GM18909 (cell line): ENCODE data around the gene RNFT2.
A peak's percentile ranks its signal among the peaks of the same experiment; 100 is the strongest.

Experiments
- ATAC-seq: cut with Tn5 transposase; IDR thresholded peaks from one replicate; pipeline ENCODE4 v1.9.1; 2021; ENCODE audit warnings: mild to moderate bottlenecking; ENCODE audit not compliant: unreplicated experiment, poor library complexity

The RNFT2 gene, protein sequence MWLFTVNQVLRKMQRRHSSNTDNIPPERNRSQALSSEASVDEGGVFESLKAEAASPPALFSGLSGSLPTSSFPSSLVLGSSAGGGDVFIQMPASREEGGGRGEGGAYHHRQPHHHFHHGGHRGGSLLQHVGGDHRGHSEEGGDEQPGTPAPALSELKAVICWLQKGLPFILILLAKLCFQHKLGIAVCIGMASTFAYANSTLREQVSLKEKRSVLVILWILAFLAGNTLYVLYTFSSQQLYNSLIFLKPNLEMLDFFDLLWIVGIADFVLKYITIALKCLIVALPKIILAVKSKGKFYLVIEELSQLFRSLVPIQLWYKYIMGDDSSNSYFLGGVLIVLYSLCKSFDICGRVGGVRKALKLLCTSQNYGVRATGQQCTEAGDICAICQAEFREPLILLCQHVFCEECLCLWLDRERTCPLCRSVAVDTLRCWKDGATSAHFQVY

DNA sequence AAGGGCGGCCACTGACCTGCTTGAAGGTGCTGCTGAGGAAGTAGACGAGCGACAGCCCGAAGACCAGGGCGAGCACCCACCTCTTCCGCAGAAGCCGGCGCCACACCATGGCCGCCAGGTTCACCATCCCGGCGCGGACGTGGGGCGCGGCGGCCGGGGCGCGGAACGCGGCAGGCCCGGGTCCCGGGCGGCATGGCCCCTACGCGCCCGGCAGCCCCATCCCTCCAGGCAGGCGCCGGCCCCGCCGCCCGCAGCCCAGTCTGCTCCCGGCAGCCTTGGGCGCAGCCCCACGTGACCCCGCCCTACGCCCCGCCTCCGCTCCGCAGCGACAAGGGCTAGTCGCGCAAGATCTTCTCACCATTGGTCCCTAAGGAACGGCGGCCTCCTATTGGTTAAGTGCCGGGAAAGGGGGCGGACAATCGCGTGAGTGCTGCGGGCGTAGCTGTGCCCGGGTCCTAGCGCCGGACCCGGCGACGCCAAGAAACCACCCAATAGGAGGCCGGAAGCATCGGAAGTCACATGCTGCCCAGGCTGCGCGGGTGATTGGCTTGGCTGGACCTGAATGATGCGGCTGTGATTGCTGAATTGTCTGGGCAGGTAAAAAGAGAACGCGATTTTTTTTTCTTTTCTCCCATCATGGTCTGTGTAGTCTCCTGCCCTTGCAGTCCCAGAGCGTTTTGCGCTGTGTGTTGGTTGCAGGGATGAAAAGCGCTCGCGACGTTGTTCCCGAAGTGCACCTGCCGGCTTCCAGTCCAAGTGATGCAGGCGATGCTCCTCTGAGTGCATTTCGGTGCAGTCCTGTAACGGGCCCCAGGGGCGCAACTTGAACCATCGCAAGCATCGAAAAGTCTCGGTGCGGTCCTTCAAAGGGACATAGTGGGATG, at the start of gene RNFT2, which contains the start of gene SPRING1:
TSS of gene RNFT2 (plus strand) at position 542 of the 884 bp plus-strand sequence. CDS start 2,183 bp downstream, outside the sequence.
TSS of gene SPRING1 (minus strand) at position 296 of the 884 bp plus-strand sequence. CDS start at position 127, 169 bp downstream.
- peak; percentile 97 for ATAC-seq

DNA sequence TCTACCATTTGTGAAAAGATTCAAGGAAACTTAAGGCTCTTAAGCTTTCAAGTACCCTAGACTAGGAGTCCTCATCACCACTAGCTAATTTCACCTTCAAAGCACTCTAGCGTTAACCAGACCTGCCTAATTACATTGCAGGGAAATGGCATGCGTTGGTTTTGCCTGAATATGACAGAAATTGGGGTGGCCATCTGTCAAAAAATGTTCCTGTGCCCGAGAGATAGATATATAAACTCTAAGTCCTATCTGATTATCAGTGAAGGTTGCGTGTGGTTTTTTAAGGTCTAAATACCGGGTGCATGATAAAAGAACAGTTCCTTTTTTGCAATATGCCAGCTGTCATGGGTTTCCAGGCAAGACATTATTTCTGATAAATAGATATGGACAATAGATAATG, 48.6 kb upstream of the RNFT2 start:
- no peak for ATAC-seq

DNA sequence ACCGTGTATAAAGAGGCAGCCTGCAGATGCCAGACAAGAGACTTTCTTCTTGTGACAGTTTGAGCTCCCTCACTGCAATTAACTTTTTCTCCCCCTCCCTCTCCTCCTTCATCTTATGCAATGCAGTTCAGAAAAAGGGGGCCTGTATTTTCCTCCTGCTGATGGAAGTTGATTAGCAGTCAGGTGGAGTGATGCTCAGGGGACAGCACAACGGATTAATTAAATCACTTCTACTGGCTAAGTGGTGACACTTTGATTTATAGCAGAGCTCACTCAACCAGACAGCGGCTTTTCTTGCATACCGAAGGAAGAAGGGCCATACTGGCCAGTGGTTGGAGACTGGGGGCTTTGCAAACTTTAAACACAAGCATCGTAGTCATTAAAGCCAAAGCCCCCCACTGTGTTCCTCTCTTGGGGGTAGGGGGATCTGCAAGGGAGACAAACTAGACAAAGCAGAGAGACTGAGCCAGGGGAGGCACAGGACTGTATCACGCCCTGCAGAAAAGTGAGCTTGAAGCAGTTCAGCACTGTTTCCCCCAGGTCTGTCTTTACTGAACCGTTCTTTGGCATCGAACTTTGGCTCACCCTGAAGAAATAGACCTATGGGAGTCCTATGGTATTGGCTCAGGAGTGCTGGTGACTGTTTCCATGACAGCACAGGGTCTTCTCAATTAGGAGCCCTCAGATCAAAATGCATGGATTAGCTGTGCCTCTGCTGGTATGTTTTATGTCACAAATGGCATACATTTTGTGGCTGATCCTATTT, 48.0 kb upstream of the RNFT2 start:
- ATAC-seq = no peak

DNA sequence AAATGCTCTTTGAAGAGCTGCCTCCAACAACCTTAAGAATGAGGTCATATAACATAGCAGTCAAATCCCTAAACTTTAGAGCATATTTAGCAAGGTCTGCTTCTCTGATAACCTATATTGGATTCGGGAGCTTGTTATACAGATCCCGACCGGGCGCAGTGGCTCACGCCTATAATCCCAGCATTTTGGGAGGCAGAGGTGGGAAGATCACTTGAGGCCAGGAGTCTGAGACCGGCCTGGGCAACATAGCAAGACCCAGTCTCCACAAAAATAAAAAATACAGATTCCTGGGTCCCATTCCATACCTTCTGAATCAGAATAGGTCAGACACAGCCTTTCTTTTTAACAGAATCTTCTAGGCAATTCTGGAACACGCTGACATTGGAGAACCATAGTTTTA, 46.9 kb upstream of the RNFT2 start:
- ATAC-seq = no peak

DNA sequence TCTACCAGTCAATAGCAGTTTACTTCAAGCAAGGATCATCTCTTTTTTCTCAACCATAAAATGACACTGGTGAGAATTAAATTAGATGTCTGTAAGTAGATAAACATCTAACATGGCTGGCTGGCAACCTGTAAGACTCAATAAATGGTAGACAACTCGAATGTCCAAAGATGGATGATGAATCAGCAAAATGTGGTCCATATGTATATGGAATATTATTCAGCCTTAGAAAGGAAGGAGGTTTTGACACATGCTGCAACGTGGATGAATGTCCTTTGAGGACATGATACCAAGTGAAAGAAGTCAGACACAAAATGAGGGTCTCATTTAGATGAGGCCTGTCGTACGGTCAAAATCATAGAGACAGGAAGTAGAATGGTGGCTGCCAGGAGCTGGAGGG, 46.5 kb upstream of the RNFT2 start:
- no peak for ATAC-seq

DNA sequence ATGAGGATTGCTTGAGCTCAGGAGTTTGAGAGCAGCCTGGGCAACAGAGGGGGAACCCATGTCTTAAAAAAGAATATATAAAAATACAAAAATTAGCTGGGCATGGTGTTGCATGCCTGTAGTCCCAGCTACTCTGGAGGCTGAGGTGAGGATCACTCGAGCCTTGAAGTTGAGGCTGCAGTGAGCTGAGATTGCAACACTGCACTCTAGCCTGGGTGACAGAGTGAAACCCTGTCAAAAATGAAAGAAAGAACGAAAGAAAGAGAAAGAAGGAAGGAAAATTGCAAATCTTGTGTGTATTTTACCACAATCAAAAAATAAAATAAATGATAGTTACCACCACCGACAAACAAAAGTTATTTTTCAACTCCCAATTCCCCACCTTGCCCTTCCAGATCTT, 45.5 kb upstream of the RNFT2 start:
- no peak for ATAC-seq

DNA sequence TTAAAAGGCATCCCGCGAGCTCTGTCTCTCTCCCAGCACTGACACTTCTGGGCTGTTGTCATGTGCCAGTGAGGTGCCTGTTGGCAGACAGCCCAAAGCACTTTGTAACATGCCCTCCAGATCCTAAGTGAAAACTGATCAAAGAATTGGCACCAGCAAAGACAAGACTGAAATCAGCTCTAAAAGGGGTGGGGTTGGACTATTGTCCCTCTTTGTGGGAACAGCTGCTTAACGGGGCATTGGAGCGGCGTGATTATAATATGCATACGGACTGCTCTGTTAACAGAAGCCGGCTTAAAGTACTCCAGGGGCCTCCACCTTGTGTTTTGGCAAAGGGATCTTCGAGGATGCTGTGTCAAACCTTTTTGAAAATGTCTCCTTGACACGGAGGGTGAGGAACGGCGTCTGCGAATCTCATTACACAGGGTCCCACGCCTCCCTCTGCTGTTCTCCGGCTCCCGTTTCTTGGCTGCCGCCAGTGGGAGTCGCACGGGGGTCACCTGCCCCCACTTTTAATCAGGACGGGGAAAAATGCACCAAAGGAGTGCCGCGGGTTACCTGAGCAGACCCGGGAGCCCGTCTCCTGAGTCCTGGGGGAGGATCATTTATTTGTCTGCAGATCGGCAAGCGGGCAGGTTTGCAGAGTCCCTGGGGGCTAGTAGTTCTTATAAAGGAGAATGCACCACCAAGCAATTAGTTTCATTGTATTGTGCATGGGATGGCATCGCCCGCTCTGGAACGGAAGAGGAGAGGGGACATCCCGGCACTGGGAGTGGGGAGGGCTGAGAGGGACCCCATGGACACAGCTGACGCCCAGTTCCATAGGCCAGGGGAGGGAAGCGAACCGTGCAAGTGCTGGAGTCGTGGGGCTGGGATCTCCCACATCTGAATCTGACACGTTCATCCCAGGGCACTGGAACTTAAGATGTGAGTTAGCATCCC, 44.6 kb upstream of the RNFT2 start:
- ATAC-seq = no peak

DNA sequence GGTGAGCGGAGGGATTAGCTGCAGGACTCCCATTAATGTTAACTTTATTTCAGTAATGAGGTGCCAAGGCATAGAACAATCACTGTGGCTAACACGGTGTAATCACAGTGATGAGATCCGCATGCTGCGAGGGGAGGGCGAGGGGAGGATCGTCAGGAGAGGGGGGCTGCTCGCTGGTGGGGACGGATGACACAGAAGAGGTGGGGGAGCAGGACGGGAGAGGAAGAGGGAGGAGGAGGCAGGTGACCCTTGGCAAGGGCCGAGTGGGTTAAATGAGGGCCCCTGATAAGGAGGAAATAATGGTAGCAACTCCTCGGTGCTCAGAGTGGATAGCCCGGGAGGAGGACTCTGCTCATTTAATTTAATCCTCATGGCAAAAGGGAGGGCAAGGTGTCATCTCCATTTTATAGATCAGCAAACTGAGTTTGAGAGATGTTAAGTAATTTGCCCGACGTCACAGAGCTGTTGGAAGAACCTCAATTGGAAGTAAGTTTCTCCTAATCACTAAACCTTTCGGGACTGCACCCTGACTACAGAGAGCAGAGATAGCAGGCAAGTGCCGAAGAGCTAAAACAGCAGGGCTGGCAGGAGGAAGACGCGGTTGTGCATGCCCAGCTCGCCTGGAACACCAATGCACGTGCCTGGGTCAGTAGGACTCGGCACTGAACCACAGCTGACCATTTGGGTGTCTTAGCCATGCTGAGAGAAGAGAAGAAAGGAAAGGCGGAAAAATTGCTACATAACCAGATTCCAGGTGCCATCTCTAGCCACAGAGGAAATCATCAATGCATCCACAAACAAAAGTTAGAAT, 43.3 kb upstream of the RNFT2 start:
- no peak for ATAC-seq

DNA sequence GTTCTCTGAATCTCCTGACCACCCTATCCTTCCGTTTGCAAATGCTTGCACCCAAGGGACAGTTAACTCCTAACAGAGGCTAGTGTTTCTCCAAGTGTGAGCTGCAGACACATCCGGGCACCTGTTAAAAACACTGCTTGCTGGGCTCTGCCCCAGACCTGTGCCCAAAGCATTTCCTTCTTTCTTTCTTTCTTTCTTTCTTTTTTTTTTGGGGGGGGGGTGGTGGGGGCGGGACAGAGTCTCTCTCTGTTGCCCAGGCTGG, 42.7 kb upstream of the RNFT2 start:
- no peak for ATAC-seq

DNA sequence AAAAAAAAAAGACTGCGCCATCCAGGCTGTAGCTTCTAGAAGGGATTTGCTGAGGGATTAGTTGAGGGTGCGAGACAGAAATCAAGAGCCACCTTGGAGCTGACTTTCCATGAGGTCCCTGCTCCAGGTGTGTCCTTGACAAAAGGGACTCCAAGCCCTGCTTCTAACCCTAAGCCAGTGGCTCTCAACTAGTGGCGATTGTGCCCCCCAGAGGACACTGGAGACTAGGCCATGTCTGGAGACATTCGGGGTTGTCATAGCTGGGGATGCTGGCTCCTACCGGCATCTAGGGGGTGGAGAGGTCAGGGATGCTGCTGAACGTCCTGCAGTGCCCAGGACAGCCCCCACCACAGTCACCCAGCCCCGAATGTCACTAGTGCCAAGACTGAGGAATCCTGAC, 40.8 kb upstream of the RNFT2 start:
- no peak for ATAC-seq

DNA sequence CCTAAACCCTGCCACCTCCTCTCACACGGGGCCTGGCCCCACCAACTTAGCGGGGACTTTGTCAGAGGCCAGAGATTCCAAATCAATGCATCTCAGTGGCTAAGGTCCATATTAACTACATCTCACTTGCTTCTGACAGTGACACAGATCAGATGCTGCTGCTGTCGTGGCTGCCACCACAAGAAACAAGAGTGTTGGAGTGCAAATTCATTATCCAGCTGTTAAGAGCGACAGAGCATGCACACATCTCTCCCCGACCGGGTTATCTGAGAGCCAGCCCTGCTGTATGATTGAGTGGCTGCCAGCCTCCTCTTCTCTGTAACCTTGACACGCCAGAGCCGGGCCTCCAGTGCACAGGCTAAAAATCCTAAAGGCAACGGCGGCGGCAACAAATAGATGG, 40.4 kb upstream of the RNFT2 start:
- ATAC-seq = no peak

DNA sequence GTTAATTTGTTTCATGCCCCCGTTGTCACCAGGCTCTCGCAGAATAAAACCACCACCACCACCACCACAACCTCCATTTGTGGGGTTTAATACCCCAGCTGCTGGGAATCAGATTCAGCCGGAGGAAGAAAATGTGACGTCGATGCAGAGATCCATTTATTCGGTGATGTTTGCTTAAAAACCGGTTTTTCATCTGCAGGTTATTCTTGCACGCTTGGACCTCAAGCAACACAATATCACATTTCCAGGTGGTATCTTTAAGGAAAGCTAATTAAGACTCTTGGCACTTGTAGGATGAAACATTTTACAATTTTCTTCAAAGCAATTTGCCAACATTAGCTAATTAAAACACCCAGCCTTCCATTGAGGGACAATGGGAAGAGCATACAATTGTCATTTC, 40.0 kb upstream of the RNFT2 start:
- no peak for ATAC-seq

DNA sequence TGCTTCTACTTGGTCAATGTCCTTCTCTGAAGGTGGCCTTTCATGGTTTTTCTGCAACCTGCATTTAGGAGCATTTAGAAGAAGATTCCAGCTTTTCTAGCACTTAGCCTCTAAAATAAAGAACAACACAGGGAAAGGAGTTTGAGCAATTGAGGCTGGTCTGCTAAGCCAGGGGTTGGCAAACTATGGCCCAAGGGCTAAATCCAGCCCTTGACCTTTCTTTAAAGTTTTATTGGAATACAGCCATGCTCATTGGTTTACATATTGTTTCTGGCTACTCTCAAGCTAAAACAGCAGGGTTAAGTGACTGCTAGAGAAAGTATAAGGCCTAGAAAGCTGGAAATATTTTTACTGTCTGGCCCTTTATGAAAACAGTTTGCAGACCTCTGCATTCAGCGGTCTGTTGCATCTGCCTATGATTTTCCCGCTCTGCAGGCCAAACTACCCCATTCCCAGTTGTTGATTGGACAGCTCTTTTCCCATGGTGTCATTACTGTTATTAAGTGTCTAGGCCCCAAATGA, 39.5 kb upstream of the RNFT2 start:
- ATAC-seq = no peak

DNA sequence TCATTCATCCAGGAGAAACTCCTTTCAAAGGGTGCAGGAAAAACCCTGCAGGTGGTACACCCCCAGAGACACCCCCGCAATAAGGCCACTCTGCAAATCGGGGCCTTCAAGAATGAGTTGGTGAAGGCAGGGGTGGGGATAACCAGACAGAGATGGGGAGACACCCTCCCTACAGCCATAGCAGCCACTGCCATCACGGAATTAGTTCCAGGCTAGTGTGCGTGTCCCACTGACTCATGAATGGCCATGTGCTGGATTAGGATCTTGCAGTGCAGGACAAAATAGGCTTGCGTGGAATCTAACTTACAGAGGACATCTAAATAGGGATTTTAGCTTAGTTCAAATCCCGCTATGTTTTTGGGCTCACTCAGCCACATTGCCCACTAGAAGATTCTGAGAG, 38.0 kb upstream of the RNFT2 start:
- ATAC-seq = no peak

DNA sequence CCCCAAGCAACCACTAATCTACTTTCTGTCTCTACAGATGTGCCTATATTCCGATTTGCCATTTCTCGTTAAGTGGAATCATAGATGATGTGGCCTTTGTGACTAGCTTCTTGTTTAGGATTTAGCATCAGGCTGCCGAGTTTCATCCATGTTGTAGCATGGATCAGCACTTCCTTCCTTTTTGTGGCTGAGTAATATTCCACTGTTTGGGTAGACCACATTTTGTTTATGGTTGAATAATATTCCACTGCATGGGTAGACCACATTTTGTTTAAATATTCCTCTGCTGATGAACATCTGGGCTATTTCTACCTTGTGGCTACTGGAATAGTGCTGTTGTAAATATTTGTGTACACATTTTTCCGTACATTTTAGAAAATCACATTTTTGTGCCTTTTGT, 36.7 kb upstream of the RNFT2 start:
- no peak for ATAC-seq

DNA sequence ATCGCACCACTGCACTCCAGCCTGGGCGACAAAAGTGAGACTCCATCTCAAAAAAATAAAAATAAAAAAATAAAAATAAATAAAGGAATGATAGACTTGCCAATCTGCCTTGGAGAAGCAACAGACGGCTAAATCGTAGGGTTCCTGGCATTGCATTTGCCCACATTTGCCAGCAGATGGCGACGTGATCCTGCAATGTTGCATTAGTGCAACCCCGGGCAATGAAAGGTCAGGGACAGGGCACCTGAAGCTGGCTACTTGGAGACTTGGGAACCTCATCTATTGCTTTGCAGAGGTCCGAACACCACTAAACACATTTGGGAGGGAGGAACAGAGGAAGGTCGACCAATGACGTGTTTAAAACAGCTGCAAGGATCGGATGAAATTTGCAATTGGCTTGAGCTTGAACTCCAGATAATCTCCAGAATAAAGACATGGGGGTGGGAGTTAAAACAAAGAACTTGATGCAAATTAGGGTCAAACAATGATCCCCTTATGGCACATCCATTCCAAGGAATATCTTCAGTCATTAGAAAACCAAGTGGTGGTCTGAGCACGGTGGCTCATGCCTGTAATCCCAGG, 34.8 kb upstream of the RNFT2 start:
- no peak for ATAC-seq

DNA sequence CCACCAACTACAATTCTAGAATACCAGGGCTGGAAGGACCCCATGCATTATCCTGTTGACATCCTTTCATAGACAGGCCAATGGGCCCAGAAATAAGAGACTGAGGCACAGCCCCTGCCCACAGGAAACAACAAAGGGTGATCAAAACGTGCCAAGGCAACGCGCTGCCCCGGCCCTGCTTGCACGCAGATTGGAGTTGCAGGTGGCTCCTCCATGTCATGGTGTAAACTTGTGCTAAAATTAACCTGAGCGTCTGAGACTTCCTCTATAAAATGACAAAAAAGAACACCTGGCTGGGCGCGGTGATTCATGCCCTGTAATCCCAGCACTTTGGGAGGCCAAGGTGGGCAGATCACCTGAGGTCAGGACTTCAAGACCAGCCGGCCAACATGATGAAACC, 30.4 kb upstream of the RNFT2 start:
- no peak for ATAC-seq
